GM12801 (cell line): Measurements from ENCODE around the gene KCNQ1.

ENCODE experiments used
- TF ChIP-seq, protein P1 (sequence below): IDR thresholded peaks from one replicate; pipeline ENCODE4 v1.5.1; 2011; ENCODE audit warnings: control low read depth; ENCODE audit not compliant: insufficient read length; ENCODE audit errors: extremely low read depth

Gene KCNQ1

DNA sequence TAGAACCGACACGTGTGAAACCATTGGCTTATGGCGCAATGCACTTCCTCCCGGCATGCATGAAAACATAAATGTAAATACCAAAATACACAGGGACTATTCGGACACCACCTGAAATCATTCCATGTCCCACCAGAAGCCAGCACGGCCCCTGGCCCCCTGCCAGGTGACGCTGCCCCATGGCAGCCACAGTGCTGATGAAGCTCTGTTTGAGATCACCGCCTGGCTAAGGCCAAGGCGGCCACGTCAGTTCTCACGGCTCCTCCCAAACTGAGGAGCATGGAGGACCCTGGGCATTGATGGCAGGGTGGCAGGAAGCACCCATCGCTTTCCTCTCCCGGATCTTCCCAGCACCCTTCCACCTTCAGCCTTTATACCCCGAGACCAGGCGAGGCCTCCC, 351.3 kb downstream of the KCNQ1 start:
- TF ChIP-seq, protein P1, sequence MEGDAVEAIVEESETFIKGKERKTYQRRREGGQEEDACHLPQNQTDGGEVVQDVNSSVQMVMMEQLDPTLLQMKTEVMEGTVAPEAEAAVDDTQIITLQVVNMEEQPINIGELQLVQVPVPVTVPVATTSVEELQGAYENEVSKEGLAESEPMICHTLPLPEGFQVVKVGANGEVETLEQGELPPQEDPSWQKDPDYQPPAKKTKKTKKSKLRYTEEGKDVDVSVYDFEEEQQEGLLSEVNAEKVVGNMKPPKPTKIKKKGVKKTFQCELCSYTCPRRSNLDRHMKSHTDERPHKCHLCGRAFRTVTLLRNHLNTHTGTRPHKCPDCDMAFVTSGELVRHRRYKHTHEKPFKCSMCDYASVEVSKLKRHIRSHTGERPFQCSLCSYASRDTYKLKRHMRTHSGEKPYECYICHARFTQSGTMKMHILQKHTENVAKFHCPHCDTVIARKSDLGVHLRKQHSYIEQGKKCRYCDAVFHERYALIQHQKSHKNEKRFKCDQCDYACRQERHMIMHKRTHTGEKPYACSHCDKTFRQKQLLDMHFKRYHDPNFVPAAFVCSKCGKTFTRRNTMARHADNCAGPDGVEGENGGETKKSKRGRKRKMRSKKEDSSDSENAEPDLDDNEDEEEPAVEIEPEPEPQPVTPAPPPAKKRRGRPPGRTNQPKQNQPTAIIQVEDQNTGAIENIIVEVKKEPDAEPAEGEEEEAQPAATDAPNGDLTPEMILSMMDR = no peak

DNA sequence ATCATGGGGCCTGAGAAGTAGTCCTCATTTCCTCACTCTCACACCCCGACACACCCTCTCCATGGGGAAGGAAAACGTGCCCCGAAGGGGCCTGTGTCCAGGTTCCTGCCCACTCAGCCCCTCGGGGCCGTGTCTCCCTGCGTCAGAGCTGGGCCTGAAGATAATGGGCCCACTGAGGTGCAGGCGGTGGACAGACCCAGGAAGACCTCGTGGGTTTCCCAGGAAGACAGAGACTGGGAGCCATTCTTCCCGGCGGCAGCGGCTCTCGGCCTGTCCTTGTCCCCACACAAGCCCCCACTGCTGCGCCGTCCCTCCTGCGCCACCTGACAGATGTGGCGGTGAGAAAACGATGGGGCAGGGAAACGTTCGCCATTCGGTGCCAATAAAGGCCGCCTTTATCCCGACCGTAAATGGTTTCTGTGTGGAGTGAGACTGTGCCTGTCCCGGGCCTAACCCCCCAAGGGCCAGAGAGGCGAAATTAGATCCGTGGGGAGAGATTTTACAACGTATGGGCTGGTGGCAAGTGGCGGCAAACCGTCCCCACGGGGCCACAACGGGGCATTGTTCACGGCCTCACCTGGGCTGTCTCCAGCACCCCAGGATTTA, 351.8 kb downstream of the KCNQ1 start:
- TF ChIP-seq, protein P1 = no peak

DNA sequence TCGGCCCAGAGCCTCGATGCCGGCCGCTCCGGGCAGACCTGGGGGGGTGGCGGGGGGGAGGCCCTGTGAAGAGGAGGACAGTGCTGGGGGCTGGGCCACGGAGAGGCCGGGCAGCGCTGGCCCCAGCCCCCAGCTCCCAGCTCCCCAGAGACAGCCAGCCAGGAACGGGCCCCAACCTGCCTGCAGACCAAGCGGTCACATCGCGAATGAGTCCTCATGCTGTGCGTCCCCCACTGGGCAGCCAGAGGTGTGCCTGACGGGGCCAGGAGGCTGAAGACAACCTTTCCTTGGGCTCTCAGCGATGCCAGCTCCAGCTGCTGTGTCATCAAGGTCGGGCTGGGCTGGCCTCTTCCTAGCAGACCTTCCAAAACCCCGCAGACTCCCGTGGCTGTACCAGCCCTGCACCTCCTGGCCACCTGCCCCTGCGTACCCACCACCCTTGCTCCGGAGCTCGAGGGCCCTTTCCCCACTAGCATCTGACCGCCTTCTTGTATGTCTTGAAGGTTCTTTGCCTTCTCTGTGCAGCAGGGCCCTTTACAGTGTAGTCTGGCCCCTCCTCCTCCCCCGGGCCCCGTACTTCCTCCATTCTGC, 352.4 kb downstream of the KCNQ1 start:
- TF ChIP-seq, protein P1 = no peak

DNA sequence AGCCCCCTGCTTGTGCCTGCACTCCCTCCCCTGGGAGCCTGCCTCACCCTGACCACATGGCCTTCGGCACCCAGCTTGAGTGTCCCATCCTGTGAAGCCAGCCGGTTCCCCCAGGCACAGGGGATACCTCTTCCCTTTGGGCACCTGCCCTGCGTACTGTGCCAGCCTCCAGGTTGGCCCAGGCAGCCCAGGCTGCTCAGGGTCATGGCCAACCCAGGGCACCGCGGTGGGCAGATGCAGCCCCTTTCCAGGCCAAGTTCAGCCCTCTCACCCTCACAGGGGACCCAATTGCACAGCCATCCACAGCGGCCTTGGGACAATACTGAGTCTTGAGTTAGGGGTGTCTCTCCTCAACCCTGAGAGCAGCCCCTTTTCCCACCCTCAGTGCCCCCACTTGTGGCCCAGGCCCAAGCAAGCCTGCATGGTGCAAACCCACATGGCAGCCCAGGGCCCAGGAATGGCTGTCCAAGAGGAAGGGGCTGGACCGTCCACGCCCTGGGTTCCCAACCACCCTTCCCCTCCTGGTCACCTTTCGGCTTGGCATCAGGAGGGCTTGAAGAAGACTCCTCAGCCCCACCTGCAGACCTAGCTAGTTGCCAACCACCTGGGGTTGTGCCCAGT, 353.0 kb downstream of the KCNQ1 start:
- TF ChIP-seq, protein P1 = no peak

DNA sequence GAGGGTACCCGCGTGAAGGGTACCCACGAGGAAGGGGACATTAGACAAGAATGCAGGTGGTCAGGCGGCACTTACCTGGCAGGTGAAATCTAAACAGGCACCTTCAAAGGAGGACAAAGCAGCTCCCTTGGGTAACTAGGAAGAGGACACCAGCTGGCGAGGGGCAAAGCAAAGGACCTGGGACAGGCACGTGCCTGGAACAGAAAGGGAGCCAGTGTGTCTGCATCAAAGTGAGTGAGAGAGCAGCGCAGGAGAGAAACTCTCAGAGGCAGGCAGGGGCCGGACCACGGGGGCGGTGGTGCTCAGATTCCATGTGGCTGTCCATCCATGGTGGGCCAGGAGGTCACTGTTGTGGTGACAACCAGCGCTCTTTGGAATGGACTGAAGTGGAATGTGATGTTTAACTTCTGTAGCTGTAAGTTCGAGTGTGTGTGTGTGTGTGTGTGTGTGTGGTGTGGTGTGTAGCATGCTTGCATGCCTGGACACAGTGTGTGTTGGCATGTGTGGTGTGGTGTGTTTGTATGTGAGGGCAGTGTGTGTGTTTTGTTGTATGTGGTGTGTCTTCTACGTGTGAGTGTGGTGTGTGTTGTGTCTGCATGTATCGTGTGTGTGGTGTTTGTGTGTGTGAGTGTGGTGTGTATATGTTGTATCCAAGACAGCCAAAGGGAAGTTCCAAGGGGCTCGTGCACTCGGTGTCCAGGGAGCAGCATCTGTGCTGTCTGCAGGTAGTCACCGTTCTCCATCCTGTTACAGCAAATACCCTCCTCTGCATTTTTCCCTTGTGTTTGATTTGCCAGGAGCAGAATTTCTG, 354.3 kb downstream of the KCNQ1 start:
- TF ChIP-seq, protein P1 = no peak

DNA sequence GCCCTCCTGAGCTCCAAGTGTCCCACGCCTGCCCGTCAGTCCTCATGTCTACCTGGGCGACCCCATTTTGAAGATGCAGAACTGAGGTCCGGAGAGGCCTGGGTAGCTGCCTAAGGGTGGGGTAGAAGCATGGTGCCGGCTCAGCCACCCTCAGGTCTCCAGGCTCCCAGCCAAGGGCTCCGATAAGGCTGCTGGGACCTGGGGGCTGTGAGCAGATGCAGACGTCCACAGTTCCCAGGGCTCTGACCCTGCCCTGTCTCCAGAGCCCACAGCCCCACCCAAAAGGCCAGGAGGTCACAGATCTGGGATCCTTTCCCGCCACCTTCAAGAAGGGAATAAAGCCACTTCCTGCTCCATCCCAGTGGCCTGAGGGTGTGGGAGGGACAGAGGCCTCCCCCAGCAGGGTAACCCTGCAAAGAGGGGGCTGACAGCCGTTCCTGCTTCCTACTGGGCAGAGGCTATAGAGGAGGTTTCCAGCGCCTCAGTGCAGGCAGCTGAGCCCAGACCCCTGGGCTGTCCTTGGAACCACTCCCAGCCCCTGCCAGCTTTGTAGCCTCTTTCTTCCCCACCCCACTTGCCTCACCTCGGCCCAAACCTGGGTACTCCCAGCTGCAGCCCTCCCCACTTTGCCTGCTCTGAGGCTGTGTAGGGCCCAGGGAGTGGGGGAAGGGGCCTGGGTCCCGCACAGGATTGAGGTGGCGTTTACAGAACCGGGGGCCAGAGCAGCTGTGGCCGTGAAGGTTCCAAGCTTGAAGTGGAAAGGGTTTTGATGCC, 355.3 kb downstream of the KCNQ1 start:
- TF ChIP-seq, protein P1 = no peak
